Endometrial microvascular endothelial cells (primary cell): Measurements from ENCODE around the gene ANGPTL5. TPM values are rescaled to one million over a fixed set of nuclear protein-coding genes. Genes with fewer than 3 reads are reported as not detected.
"Not testable (repeated sequence)": the region's sequence is repeated elsewhere in the genome, so short reads cannot be mapped to it uniquely, and the experiment has no call there.

ENCODE experiments used
- in situ Hi-C: cut with HindIII; loops from 2 replicates; pipeline ENCODE4 v1.10.0; 2017; ENCODE audit warnings: low sequenced_read_pairs, low pct_unique_long_range_greater_than_20kb; ENCODE audit errors: inconsistent ontology term
- total RNA-seq: library from RNA; depleted of rRNA; stranded (reverse); fragments of >200 nt; gene quantifications from one replicate; pipeline ENCODE4 v1.2.3, GENCODE V29; 2015; ENCODE audit errors: inconsistent ontology term

ANGPTL5 gene
- not detected for total RNA-seq

DNA sequence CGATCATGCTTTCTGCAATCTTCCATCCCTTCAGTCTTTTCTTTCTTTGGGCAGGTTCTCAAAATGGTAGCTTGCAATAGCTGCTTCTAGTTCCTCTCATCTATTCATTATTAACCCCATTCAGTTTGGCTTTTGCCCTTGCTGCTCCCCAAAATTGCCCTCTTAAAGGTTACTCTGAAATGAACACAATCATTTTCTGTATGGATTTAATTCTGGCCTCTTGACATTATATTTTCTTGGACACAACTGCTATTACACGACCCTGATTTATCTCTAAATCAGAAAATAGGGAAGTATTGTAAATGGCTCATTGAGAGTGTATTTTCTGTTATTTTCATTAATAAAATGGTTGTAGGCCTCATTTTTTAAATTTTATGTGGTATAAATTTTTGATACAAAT lies at the start of gene ANGPTL5:
Gene ANGPTL5, minus strand, starts transcription at position 101 of the 400 bp plus-strand sequence. CDS start 8,613 bp downstream, outside the sequence.
- in situ Hi-C loops = no loop called here

DNA sequence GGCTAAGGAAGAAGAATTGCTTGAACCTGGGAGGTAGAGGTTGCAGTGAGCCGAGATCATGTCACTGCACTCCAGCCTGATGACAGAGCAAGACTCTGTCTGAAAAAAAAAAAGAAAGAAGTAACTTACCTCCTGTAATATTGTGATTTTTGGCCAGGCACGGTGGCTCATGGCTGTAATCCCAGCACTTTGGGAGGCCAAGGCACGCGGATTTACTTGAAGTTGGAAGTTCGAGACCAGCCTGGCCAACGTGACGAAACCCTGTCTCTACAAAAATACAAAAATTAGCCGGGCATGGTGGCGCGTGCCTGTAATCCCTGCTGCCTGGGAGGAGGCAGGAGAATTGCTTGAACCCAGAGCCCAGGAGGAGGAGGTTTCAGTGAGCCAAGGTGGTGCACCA lies 47.9 kb upstream of the ANGPTL5 start:
- in situ Hi-C loops = not testable (repeated sequence)

DNA sequence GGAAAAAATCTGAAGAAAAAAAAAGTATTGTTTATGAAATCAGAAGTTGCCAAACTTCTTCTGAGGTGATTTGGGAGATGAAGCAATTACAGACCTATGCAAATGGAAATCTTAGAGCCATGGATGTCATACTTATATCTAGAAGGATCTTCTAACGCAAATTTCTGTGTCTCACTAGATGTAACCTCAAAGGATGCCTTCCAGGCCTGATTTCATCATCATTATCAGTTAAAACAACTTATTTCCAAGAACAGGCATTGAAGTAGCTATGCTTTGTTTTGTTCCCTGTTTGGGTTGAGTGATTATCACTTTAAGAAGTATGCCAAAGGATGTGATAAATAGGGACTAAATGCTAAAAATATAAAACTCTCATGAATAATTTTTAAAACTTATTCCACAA lies 43.9 kb upstream of the ANGPTL5 start:
- in situ Hi-C loops = no loop called here

DNA sequence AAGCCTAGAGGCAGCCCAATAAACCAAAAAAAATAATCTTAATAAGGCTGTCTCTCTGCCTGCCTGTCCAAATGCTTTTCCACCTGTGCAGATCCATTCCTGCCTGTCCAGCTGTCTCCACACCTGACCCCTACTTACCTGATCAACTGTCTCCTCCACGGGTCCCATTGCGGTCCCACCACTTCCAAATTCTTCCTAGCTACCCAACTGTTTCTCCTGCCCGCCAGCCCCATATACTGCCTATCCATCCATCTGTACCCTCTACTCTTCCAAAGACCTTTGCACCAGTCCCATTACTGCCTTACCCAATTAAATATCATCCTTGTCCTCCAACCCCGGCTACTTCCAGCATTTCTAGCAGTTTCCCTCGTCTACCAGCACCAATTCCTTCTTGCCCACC lies 39.4 kb upstream of the ANGPTL5 start:
- in situ Hi-C loops = no loop called here

DNA sequence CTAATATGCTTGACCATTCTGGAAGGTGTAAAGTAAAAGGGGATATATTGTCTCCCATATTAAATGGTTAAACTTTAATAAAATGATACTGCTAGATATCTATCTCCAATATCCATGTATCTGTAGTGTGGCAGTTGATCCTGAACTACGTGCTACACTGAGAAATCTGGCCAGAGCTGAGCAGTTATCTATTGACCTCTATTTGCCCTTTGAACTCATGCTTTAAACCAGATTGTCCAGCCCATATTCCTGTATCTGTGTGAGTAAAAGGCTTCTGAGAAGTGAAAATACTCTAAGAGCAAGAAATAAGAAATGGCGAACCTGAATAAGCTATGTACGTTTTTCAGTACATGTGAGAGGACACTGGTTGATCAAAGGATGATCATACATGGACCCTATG lies 39.0 kb upstream of the ANGPTL5 start:
- in situ Hi-C loops = no loop called here

DNA sequence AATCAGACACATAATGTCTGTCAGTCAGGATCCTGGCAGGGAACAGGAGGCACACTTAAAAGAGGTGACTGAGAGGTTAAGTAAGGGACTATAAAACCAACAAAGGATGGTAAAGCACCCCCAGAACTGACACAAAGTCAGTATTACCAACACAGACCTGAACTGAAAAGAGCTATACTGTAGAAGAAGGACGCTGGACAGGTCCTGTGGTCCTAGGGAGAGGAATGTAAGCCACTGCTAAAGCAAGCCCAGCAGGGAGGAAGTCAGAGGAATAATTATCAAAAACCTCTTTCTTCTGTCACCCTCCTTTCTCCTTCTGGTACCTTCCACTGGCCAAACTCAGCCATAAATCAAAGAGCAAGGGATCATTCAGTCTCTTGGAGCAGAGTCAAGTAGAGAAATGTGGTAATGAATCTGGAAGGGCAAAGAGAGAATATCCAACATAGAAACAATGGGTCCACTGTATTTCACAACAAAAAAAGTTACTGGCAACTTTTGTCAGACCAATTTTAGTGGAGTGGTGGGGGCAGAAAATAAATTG lies 33.4 kb upstream of the ANGPTL5 start:
- in situ Hi-C loops = no loop called here

DNA sequence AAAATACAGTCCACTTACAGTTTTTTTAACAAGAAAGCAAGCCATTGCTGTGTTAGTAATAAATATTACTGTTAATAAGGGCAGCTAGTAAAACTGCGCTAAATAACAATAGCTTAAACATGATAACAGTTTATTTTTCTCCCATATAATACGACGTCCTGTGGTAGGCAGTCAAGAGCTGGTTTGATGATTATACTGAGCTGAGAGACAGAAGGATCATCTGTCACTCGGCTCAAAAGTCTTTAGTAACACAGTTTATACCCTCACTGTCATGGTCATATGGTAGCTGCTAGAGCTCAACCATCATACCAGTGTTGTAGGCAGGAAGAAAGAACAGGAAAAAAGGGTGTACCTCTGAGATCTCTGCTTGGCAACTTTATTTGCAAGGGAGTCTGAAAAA lies 29.1 kb upstream of the ANGPTL5 start:
- in situ Hi-C loops = no loop called here

DNA sequence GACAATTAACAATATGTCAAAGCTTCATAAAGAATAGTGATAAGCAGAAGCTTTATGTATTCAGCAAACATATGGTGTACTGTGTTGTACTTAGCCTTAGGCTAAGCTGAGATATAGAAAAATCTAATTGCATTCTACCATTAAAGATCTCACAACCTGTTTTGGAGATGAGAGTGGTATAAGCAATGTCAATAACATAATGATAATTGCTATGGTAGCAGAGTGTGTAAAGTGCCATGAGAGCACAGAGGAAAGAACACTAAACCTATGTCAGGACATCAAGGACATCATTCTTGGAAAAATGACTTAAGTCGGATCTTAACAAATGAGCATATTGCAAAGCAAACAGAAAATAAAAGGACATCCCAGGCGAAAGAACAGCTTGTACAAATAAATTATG lies 28.6 kb upstream of the ANGPTL5 start:
- in situ Hi-C loops = no loop called here

DNA sequence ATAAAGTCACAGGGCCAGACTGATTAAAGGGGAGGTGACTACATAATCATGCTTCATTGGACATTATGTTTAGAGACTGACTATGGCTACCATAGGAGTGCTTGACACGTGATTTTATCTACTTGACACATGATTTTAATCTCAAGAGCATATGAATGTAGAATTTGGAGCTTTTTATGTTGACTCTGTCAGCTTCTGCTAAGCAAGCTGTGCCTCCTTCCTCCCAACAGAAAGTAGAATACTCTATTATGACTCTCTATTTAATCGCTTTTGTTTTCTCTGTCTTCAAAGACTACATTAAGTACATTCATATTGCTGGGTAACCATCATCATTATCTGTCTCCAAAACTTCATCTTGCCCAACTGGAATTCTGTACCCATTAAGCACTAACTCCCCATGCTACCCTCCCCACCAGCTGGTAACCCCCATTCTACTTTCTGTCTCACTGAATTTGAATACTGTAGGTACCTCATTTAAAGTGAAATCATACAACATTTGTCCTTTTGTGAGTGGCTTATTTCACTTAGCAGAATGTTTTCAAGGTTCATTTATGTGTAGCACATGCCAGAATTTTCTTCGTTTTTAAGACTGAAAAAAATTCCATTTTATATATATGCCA lies 24.7 kb upstream of the ANGPTL5 start:
- in situ Hi-C loops = no loop called here

DNA sequence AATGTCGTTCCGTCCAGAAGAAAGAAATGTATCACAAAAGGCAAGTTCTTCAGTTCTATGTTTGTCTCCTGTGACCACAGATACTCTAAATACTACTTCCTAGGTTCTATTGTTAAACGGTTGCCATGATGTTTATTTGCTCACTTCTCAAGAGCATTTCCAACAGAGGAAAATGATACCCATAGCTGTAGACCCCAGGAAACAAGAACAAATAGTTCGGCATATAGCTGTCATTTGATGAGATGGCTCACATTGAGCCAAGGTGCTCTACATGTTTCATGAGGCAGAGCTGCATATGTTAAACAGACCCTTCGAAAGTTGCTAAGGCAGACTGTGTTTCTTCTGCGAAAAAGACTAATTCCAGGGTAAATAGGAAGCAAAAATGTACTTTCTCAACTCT lies 15.4 kb upstream of the ANGPTL5 start:
- in situ Hi-C loops = no loop called here

DNA sequence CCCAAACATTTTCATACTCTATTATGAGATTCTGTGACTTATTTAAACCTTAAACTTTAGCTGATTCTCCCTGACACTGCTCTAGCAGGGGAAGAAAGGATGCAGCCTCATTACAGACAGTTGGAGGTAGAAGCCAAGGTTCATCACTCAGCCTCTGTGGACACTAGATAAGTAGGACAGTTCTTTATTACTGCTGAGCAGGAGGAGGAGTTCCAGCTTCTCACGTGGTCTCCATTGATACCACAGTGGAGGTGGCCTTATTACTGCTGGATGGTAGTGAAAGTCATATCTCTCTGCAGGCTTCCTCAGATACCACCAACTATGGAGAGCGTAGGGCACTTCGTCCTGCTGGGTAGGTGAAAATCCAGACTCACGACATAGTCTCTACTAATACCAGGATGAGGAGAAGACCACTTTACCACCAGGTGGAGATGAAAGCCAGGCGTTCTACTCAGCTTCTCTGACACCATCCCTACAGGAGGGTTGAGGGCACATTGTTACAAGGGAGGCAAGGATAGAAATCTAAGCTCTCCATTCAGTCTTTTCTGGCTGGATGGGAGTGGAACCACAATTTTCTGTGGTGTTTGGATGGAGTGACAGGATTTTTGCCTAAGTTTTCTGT lies 13.1 kb upstream of the ANGPTL5 start:
- in situ Hi-C loops = no loop called here

DNA sequence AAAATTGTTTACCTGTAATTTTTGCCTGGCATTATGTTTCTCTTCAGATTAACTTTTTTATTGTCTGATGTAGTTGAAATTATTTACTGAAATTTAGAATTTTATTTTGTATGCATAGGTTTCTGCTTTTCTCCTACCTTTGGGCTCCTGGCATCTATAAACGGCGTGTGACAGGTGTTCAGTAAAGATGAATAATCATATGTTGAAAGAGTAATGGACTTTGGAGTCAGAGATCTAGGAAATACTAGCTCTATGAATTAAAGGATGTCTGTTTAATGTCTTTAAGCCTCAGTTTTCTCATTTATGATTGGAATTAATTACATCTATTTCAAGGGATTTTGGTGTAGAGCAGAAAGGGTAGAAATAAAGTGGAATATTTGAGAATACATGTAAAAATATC lies 7.2 kb upstream of the ANGPTL5 start:
- in situ Hi-C loops = no loop called here

DNA sequence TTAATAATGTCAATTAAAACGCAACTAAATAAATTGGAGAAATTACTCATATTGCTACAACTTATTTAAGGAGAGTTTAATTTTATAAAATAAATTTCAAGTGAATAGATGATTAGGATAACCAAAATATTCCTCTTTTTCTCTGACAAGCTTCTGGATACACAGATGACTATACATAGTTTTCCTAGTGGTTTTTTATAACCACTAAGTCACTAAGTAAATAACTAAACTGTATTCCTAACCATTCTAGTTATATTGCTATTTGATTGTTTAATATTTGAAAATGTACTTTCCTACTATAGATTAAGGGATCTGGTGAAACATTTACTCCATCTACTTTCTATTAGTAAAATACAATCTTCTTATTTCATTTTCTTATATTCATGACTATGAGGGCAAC lies 4.7 kb upstream of the ANGPTL5 start:
- in situ Hi-C loops = no loop called here

DNA sequence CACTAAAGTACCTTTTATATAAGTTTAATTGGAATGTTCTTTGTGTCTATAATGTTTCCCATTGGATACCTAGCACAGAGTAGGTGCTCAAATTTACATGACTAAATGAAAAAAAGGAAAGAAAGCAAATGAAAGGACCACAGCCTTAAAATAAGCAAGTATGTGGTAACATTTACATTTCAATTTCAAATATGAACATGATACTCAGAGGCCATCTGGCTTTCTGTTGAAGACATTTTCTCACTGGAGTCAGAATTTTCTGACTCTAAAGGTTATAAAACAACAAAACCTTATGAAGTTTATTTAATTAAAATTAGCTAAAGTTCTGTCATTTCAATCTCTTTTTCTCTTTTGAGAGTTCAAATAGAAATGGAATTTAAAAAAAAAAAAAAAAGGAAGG lies 904 bp upstream of the ANGPTL5 start:
- in situ Hi-C loops = no loop called here

DNA sequence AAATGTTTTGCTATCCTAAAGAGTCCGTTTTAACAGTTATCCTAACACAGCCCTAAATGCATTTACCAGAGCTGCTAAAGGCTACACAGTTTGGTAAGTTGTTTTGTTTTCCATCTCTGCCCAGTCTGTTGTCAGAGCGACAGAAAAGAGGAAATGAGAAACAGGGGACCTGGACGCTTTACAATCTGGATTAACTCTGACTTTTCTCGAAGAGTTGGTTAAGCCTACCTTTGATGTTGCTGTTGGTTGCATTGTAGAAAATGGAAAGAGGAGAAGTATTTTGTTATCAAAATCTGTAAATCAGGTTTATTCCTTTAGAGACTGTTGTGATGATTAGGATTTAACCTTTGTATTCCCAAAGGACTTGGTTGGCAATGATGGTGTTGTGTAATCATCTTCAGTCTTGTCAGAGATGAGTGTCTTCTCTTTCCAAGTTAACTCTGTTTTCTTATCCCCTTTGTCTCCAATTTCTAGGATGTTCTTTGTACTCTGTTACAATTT lies 481 bp downstream of the ANGPTL5 start:
- in situ Hi-C loops = no loop called here

DNA sequence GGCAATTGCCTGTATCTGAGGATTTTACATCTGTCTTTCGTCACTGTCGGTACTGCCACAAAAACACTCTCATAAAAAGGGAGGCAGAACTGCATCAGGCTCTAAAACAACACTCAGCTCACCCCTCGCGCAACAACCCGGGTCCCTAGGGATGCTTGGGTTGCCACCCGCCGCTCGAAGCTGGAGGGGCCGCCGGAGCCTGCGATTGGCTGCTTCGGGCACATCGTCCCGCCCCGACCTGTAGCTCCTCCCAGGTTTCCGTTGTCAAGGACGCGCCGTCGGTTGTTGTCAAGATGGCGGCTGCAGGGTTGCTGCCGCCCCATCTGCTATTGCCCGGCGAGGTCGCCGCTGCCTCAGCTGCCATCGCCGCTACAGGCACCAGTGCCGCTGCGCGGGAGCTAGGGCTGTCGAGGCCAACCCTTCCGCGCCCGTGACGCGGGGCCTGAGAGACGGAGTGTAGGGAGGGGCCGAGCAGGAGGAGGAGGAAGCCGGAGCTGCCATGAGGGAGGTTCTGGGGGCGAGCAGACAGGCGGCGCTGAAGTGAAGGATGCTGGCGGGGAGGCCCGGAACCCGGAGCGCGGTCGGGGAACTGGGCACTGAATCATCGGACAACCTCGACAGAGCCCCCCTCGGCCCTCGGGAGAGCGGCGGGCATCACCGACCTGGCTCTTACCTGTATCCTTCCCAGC lies 1.4 kb downstream of the ANGPTL5 start, which contains the start of gene CEP126:
Gene CEP126, plus strand, starts transcription at position 273 of the 689 bp plus-strand sequence. Its CDS starts 275 bp downstream, at position 548.
- in situ Hi-C loops = no loop called here

DNA sequence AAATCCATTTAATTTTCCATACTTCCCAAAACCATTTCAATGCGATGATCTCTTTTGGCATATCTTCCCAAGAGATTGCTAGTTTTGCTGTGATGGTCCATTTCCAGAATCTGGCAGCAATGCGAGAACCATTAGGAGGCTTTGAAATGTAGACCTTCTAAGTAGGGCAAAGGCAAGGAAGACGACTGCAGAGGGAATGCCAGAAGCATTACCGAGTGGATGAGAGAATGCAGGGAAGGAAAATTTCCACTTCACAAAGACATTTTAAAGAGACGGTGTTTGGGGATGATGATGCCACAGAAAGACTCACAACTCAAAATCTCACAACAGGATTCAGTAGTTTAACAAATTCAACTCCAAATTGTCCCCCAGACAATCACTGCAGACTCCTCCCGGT lies 2.0 kb downstream of the ANGPTL5 start:
- in situ Hi-C loops = no loop called here

DNA sequence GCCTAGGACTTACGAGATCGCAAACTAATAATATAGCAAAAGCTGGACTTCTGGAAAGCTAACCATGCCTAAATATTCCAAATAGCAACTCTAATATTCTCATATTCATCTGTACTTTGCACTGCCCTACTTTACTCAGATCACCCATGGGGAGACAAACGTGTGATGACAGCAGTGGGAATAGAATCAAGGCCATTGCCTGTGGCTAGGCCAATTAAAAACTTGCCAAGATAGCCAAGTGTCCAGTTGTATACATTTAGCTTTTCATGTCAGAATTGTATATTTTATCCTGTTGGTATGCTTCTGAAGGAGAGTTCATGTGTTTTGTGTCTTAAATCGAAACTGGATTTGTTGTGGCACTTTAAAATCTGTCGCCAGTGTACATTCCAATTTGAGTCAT lies 2.7 kb downstream of the ANGPTL5 start:
- in situ Hi-C loops = no loop called here

DNA sequence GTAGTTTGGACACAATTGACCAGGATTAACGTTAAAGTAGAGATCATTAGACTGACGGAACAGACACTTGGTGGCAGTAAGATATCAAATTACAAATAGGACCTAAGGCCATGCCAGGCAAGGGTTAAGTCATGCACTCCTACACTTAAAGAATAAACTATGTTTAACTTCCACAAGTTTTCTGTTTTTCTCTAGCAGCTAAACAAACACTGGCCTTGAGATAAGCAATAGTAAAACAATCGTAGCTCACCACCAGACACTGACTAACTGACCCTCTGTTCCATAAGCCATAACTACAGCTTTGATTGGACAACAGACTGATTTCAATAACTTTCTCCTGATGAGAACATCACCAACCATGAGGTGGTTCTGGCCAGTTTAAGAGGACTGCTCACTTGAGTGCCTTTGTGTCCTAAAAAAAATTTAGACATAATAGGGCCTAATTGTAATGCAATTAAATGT lies 3.5 kb downstream of the ANGPTL5 start:
- in situ Hi-C loops = no loop called here

DNA sequence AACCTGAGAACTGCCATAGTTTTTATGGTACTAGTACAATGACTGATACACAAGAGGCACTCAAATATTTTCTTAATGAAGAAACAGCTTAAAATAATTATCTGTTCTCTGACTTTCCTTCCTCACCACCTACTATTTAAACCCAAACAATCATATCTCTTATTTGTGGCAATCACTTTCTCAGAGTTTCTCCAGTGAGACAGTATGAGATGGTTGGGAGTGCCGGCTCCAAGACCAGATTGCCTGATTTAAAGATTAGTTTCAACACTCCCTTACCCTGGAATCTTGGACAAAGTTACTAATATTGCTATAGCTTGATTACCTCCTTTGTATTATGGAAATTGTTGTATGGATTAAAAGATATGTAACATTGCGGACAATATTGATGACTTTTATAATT lies 7.2 kb downstream of the ANGPTL5 start:
- in situ Hi-C loops = no loop called here
